A549 (cell line): ENCODE data around the gene PCBP3. TPM values are rescaled to one million over a fixed set of nuclear protein-coding genes. Genes with fewer than 3 reads are reported as not detected.
A peak's percentile ranks its signal among the peaks of the same experiment; 100 is the strongest.

Experiments
- ATAC-seq, 2 experiments: fragments of 200-7000 bp in 1 of 2; fragments of >200 bp in 1 of 2; cut with Nextera tagmentation in 1 of 2; cut with Tn5 transposase in 1 of 2; 3 replicates each; pipeline versions ENCODE4 v1.8.0 to v1.9.1; 2018 to 2020; ENCODE audit warnings: mild to moderate bottlenecking in 1 of 2, moderate library complexity in 1 of 2
- CTCF ChIA-PET: fragments of 300-600 bp; sonication (Branson Sonifier 250); formaldehyde crosslinking; extraction: SDS; loops from one replicate; lab custom pipeline; 2021; ENCODE audit warnings: antibody characterized with exemption, inconsistent platforms; lab: Yijun Ruan, JAX
- POLR2A ChIA-PET: fragments of 350-600 bp; formaldehyde crosslinking; extraction: SDS; loops from one replicate; lab custom pipeline; 2021; ENCODE audit warnings: antibody characterized with exemption, inconsistent platforms; lab: Yijun Ruan, JAX
- DNase-seq, 2 experiments: peaks; one replicate each; pipeline versions ENCODE4 v3.0.0 to v3.0.0-alpha.2; 2011 to 2016; ENCODE audit warnings: low read depth in 1 of 2, low spot score in 1 of 2
- FAIRE-seq: peaks from 2 replicates; lab custom pipeline; 2011; peaks lifted over from hg19 to GRCh38; lab: Jason Lieb, UNC
- H3K27ac ChIP-seq, 2 experiments: fragments of >200 bp; sonication (Bioruptor Twin); formaldehyde crosslinking; 3 replicates each; pipeline ENCODE4 v1.5.1; 2016 to 2017
- H3K4me1 ChIP-seq: fragments of >200 bp; sonication (Bioruptor Twin); formaldehyde crosslinking; 3 replicates; pipeline ENCODE4 v1.6.1; 2016
- H3K4me2 ChIP-seq: fragments of >200 bp; sonication (Bioruptor Twin); formaldehyde crosslinking; 3 replicates; pipeline ENCODE4 v1.6.1; 2016
- H3K4me3 ChIP-seq: fragments of >200 bp; sonication (Bioruptor Twin); formaldehyde crosslinking; 3 replicates; pipeline ENCODE4 v1.5.1; 2016
- H3K9me3 ChIP-seq: fragments of >200 bp; sonication (Bioruptor Twin); formaldehyde crosslinking; 3 replicates; pipeline ENCODE4 v1.6.1; 2016
- CBX2 ChIP-seq: fragments of 200-600 bp; sonication (generic); IDR thresholded peaks from 2 replicates; pipeline ENCODE4 v1.6.1; 2016; ENCODE audit warnings: low read depth, mild to moderate bottlenecking, borderline replicate concordance
- CBX8 ChIP-seq: fragments of 200-600 bp; sonication (generic); IDR thresholded peaks from 2 replicates; pipeline ENCODE4 v1.6.1; 2016
- CEBPB ChIP-seq, 2 experiments: fragments of >200 bp in 1 of 2; sonication (Bioruptor Twin) in 1 of 2; formaldehyde crosslinking in 1 of 2; IDR thresholded peaks; 2 replicates each; pipeline ENCODE4 v1.6.1; 2012 to 2016
- EHF ChIP-seq: fragments of 250-450 bp; sonication (Bioruptor Pico); IDR thresholded peaks from 2 replicates; pipeline ENCODE4 v1.5.0; 2020; ENCODE audit warnings: mild to moderate bottlenecking
- ESRRA ChIP-seq: fragments of 150-350 bp; IDR thresholded peaks from 2 replicates; pipeline ENCODE4 v1.6.1; 2014; ENCODE audit warnings: mild to moderate bottlenecking, low read length, borderline replicate concordance
- FOSL2 ChIP-seq, 2 experiments: fragments of 450-650 bp in 1 of 2; fragments of >200 bp in 1 of 2; sonication (Bioruptor Twin) in 1 of 2; formaldehyde crosslinking; IDR thresholded peaks; 2 replicates each; pipeline versions ENCODE4 v1.5.0 to v1.6.1; 2016 to 2020; ENCODE audit warnings: mild to moderate bottlenecking in 1 of 2, moderate library complexity in 1 of 2
- HDAC2 ChIP-seq: fragments of 200-600 bp; sonication (generic); IDR thresholded peaks from 2 replicates; pipeline ENCODE4 v1.6.1; 2016
- HOXA7 ChIP-seq: fragments of 250-450 bp; sonication (Bioruptor Pico); IDR thresholded peaks from 2 replicates; pipeline ENCODE4 v1.5.0; 2020; ENCODE audit warnings: mild to moderate bottlenecking, moderate library complexity
- HOXB13 ChIP-seq: fragments of 250-450 bp; sonication (Bioruptor Pico); IDR thresholded peaks from 2 replicates; pipeline ENCODE4 v1.5.0; 2020; ENCODE audit warnings: low read depth, mild to moderate bottlenecking, moderate library complexity
- JUN ChIP-seq, 2 experiments: fragments of >200 bp; sonication (Bioruptor Twin); formaldehyde crosslinking; IDR thresholded peaks; 2 replicates in 1 of 2; 3 replicates in 1 of 2; pipeline ENCODE4 v1.6.1; 2016 to 2017
- KDM5A ChIP-seq: fragments of 200-600 bp; sonication (generic); IDR thresholded peaks from 2 replicates; pipeline ENCODE4 v1.6.1; 2016; ENCODE audit warnings: antibody characterized with exemption, mild to moderate bottlenecking
- MAFK ChIP-seq: fragments of 450-650 bp; IDR thresholded peaks from 2 replicates; pipeline ENCODE4 v1.6.1; 2014; ENCODE audit not compliant: partially characterized antibody
- MAZ ChIP-seq: fragments of 150-350 bp; IDR thresholded peaks from 2 replicates; pipeline ENCODE4 v1.6.1; 2014; ENCODE audit warnings: antibody characterized with exemption, low read depth, low read length, borderline replicate concordance
- NFE2L2 ChIP-seq: fragments of 150-350 bp; conservative IDR thresholded peaks from 2 replicates; pipeline ENCODE4 v1.6.1; 2014; ENCODE audit warnings: low read length
- RAD21 ChIP-seq, 2 experiments: fragments of >200 bp in 1 of 2; sonication (Bioruptor Twin) in 1 of 2; formaldehyde crosslinking in 1 of 2; IDR thresholded peaks in 1 of 2; conservative IDR thresholded peaks in 1 of 2; 2 replicates in 1 of 2; 3 replicates in 1 of 2; pipeline ENCODE4 v1.6.1; 2012 to 2018; ENCODE audit warnings: inconsistent platforms in 1 of 2
- RARB ChIP-seq: fragments of 250-450 bp; sonication (Bioruptor Pico); IDR thresholded peaks from 2 replicates; pipeline ENCODE4 v1.8.0; 2021; ENCODE audit warnings: mild to moderate bottlenecking, moderate library complexity
- RFX5 ChIP-seq: fragments of 450-650 bp; IDR thresholded peaks from 2 replicates; pipeline ENCODE4 v1.7.1; 2014; ENCODE audit warnings: antibody characterized with exemption, mild to moderate bottlenecking, moderate library complexity
- RNF2 ChIP-seq: fragments of 200-600 bp; sonication (generic); IDR thresholded peaks from 2 replicates; pipeline ENCODE4 v1.6.1; 2016; ENCODE audit warnings: low read depth, mild to moderate bottlenecking, antibody characterized with exemption, moderate library complexity, borderline replicate concordance
- TFCP2L1 ChIP-seq: fragments of 250-450 bp; sonication (Bioruptor Pico); IDR thresholded peaks from 2 replicates; pipeline ENCODE4 v1.5.0; 2021; ENCODE audit warnings: mild to moderate bottlenecking
- TP53 ChIP-seq: fragments of 250-450 bp; sonication (Bioruptor Pico); IDR thresholded peaks from 2 replicates; pipeline ENCODE4 v1.5.0; 2021; ENCODE audit warnings: mild to moderate bottlenecking, moderate library complexity
- ZFP36 ChIP-seq: fragments of 450-650 bp; IDR thresholded peaks from 2 replicates; pipeline ENCODE4 v1.6.1; 2014; ENCODE audit warnings: borderline replicate concordance; ENCODE audit not compliant: partially characterized antibody
- ZNF302 ChIP-seq: fragments of 250-450 bp; sonication (Bioruptor Pico); IDR thresholded peaks from 2 replicates; pipeline ENCODE4 v1.9.0; 2021; ENCODE audit warnings: inconsistent platforms, mild to moderate bottlenecking, moderate library complexity
- ZSCAN20 ChIP-seq: fragments of 250-450 bp; sonication (Bioruptor Pico); IDR thresholded peaks from 2 replicates; pipeline ENCODE4 v1.8.0; 2022; ENCODE audit warnings: mild to moderate bottlenecking, moderate library complexity
- WGBS: methylation state at CpG from one replicate; pipeline ENCODE4 v1.1.6; 2017; ENCODE audit errors: missing lambda C conversion rate; 5-methylcytosine and 5-hydroxymethylcytosine counted together
- polyA plus RNA-seq, 4 experiments: library from polyadenylated mRNA; depleted of rRNA in 3 of 4; stranded (reverse); fragments of >200 nt; fragmentation: RNase III in 1 of 4; extraction: RNeasy Plus Mini Kit Qiagen cat#74134 plus additional on column Dnase treatment in 1 of 4; gene quantifications; 2 replicates in 3 of 4; 3 replicates in 1 of 4; pipeline ENCODE4 v1.2.3, GENCODE V29; 2011 to 2017
- TF ChIP-seq, protein P1 (sequence below): fragments of 250-450 bp; sonication (Bioruptor Pico); IDR thresholded peaks from 2 replicates; pipeline ENCODE4 v1.5.0; 2021; ENCODE audit warnings: mild to moderate bottlenecking, moderate library complexity, borderline replicate concordance
- TF ChIP-seq, protein P2 (sequence below): fragments of >200 bp; sonication (Bioruptor Twin); formaldehyde crosslinking; IDR thresholded peaks from 2 replicates; pipeline ENCODE4 v1.6.1; 2016
- TF ChIP-seq, protein P3 (sequence below): fragments of 450-650 bp; IDR thresholded peaks from 2 replicates; pipeline ENCODE4 v1.6.1; 2014; ENCODE audit warnings: antibody characterized with exemption
- TF ChIP-seq, protein P4 (sequence below): IDR thresholded peaks from 2 replicates; pipeline ENCODE4 v1.6.1; 2012; ENCODE audit warnings: low read depth, borderline replicate concordance
- TF ChIP-seq, protein P5 (sequence below): IDR thresholded peaks from 2 replicates; pipeline ENCODE4 v1.6.1; 2012
- TF ChIP-seq, protein P6 (sequence below): fragments of 200-600 bp; sonication (generic); IDR thresholded peaks from 2 replicates; pipeline ENCODE4 v1.6.1; 2016; ENCODE audit warnings: antibody characterized with exemption, mild to moderate bottlenecking, moderate library complexity

Gene PCBP3
- polyA plus RNA-seq, 2 of the 4 experiments (the other 2 are of a cell fraction), result 0.30 to 0.34 TPM

DNA sequence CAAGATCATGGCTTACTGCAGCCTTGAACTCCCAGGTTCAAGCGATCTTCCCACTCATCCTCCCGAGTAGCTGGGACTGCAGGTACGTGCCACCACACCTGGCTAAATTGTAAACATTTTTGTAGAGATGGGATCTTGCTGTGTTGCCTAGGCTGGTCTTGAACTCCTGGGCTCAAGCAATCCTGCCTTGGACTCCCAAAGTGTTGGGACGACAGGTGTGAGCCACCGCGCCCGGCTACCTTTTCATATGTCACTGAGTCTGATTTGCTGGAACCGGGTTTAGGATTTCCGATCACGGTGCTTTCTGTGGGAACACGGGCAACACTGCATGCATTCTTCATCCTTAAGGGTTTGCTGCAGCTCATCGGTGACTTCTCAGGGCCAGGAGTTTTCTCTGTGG lies 32.2 kb upstream of the PCBP3 start:
- H3K9me3 ChIP-seq, result no peaks in the 10 kb centered on the region
- no peak overlapping the region for H3K4me2 ChIP-seq
- ChIA-PET POLR2A (no interaction called here), CTCF (interaction anchor here (0.6 to 1.8 kb wide), 3 partner anchors 9 to 55 kb away, joined by 3 to 6 read pairs (median 4); no protein-coding TSS in a partner anchor)
- no peak overlapping the region for H3K4me3 ChIP-seq
- ATAC-seq (no peak), DNase-seq (no peak), FAIRE-seq (no peak)
- 0 out of 3 replicates have a peak, but pooled peaks cover 3% of the 10 kb centered on the region for H3K4me1 ChIP-seq
- no peak overlapping the region for H3K27ac ChIP-seq
- 87% methylated on average over 12 of the region's 12 CpGs for WGBS
- TF ChIP-seq, protein P1, sequence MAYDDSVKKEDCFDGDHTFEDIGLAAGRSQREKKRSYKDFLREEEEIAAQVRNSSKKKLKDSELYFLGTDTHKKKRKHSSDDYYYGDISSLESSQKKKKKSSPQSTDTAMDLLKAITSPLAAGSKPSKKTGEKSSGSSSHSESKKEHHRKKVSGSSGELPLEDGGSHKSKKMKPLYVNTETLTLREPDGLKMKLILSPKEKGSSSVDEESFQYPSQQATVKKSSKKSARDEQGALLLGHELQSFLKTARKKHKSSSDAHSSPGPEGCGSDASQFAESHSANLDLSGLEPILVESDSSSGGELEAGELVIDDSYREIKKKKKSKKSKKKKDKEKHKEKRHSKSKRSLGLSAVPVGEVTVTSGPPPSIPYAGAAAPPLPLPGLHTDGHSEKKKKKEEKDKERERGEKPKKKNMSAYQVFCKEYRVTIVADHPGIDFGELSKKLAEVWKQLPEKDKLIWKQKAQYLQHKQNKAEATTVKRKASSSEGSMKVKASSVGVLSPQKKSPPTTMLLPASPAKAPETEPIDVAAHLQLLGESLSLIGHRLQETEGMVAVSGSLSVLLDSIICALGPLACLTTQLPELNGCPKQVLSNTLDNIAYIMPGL, result no peak
- no peak for TF ChIP-seq TP53 (CRISPR knock-in tag)
- no peak for TF ChIP-seq FOSL2 (IDR thresholded peaks at IDR 0.05)
- no peak for TF ChIP-seq FOSL2 (CRISPR knock-in tag; IDR thresholded peaks at IDR 0.05)
- TF ChIP-seq, protein P2, sequence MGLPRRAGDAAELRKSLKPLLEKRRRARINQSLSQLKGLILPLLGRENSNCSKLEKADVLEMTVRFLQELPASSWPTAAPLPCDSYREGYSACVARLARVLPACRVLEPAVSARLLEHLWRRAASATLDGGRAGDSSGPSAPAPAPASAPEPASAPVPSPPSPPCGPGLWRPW, result no peak
- TF ChIP-seq NFE2L2, result no peak
- no peak for TF ChIP-seq HOXA7
- TF ChIP-seq ZSCAN20 (CRISPR knock-in tag), result no peak
- TF ChIP-seq ZNF302, result no peak
- TF ChIP-seq, protein P3, sequence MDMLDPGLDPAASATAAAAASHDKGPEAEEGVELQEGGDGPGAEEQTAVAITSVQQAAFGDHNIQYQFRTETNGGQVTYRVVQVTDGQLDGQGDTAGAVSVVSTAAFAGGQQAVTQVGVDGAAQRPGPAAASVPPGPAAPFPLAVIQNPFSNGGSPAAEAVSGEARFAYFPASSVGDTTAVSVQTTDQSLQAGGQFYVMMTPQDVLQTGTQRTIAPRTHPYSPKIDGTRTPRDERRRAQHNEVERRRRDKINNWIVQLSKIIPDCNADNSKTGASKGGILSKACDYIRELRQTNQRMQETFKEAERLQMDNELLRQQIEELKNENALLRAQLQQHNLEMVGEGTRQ, result no peak
- no peak for TF ChIP-seq HDAC2
- no peak for TF ChIP-seq RAD21 (conservative IDR thresholded peaks at IDR 0.05 in 1 of 2, IDR thresholded peaks at IDR 0.05 in 1 of 2)
- TF ChIP-seq HOXB13 (CRISPR knock-in tag), result no peak
- no peak for TF ChIP-seq CBX2
- TF ChIP-seq RNF2, result no peak
- no peak for TF ChIP-seq EHF (CRISPR knock-in tag)
- no peak for TF ChIP-seq TFCP2L1 (CRISPR knock-in tag)
- TF ChIP-seq MAZ, result no peak
- no peak for TF ChIP-seq JUN (IDR thresholded peaks at IDR 0.05)
- TF ChIP-seq MAFK, result no peak

DNA sequence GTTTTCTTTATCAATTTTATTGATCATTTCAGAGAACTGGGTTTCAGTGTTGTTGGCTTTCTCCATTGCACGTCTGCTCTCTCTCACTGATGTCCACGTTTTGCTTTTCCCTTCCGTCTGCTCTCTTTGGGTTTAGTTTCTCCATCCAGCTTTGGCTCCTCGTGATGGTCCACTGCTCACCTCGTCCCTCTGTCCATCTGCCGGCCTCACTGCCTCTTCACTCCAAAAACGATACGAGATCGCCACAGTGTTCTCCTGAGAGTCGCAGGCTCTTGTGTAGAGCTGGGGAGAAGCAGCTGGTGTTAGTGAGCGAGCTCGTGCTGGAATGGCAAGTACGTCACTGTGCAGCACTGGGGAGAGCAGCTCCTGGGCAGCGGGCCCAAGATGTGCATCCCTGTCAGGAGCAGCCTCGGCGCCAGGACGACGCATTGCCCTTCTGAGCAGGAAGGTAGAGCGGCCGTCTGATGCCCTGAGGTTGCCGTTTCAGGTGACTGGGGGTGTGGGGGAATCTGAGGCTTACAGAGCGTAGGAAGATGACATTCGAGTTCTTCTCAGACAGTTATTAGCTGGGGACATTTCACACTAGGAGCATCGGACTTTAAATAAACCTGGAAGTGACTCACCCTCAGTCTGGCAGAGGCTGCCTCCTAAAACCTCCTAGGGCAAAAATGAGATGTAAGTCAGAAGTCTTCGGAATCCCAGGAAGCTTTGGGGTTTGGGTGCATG lies 31.4 kb upstream of the PCBP3 start:
- FAIRE-seq, result no peak
- Histone ChIP-seq H3K9me3 (no peaks in the 10 kb centered on the region), H3K27ac (no peak overlapping the region), H3K4me2 (peak overlapping the region; percentile 54), H3K4me3 (no peak overlapping the region), H3K4me1 (0 out of 3 replicates have a peak, but pooled peaks cover 3% of the 10 kb centered on the region)
- 27% methylated on average over 20 of the region's 25 CpGs for WGBS
- POLR2A ChIA-PET, result no interaction called here
- peak in 1 of 2 experiments; percentile 18 for DNase-seq
- peak; percentile 77 to 86; a peak in 5 of 6 replicates for ATAC-seq
- CTCF ChIA-PET, result interaction anchor here (1.0 to 1.8 kb wide), 4 partner anchors 9 to 56 kb away, joined by 3 to 9 read pairs (median 4); no protein-coding TSS in a partner anchor
- TF ChIP-seq, protein P4, sequence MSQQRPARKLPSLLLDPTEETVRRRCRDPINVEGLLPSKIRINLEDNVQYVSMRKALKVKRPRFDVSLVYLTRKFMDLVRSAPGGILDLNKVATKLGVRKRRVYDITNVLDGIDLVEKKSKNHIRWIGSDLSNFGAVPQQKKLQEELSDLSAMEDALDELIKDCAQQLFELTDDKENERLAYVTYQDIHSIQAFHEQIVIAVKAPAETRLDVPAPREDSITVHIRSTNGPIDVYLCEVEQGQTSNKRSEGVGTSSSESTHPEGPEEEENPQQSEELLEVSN, result no peak
- TF ChIP-seq TFCP2L1 (CRISPR knock-in tag) (no peak), KDM5A (no peak), CBX8 (no peak), ESRRA (no peak), TP53 (CRISPR knock-in tag) (no peak), RFX5 (no peak), ZFP36 (no peak), RNF2 (no peak), CEBPB (IDR thresholded peaks at IDR 0.05) (no peak), RARB (CRISPR knock-in tag) (no peak)
- TF ChIP-seq, protein P5, sequence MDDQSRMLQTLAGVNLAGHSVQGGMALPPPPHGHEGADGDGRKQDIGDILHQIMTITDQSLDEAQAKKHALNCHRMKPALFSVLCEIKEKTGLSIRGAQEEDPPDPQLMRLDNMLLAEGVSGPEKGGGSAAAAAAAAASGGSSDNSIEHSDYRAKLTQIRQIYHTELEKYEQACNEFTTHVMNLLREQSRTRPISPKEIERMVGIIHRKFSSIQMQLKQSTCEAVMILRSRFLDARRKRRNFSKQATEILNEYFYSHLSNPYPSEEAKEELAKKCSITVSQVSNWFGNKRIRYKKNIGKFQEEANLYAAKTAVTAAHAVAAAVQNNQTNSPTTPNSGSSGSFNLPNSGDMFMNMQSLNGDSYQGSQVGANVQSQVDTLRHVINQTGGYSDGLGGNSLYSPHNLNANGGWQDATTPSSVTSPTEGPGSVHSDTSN, result no peak
- TF ChIP-seq, protein P6, sequence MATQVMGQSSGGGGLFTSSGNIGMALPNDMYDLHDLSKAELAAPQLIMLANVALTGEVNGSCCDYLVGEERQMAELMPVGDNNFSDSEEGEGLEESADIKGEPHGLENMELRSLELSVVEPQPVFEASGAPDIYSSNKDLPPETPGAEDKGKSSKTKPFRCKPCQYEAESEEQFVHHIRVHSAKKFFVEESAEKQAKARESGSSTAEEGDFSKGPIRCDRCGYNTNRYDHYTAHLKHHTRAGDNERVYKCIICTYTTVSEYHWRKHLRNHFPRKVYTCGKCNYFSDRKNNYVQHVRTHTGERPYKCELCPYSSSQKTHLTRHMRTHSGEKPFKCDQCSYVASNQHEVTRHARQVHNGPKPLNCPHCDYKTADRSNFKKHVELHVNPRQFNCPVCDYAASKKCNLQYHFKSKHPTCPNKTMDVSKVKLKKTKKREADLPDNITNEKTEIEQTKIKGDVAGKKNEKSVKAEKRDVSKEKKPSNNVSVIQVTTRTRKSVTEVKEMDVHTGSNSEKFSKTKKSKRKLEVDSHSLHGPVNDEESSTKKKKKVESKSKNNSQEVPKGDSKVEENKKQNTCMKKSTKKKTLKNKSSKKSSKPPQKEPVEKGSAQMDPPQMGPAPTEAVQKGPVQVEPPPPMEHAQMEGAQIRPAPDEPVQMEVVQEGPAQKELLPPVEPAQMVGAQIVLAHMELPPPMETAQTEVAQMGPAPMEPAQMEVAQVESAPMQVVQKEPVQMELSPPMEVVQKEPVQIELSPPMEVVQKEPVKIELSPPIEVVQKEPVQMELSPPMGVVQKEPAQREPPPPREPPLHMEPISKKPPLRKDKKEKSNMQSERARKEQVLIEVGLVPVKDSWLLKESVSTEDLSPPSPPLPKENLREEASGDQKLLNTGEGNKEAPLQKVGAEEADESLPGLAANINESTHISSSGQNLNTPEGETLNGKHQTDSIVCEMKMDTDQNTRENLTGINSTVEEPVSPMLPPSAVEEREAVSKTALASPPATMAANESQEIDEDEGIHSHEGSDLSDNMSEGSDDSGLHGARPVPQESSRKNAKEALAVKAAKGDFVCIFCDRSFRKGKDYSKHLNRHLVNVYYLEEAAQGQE, result no peak
